GM23338 (cell line): Measurements from ENCODE around the gene ADAMTS18. TPM values are rescaled to one million over a fixed set of nuclear protein-coding genes. Genes with fewer than 3 reads are reported as not detected.

ENCODE experiments used
- ATAC-seq: fragments of 200-7000 bp; cut with Tn5 transposase; 3 replicates; pipeline ENCODE4 v1.9.1; 2020
- DNase-seq: peaks from one replicate; pipeline ENCODE4 v3.0.0-alpha.2; 2015; ENCODE audit warnings: low spot score
- H2AFZ ChIP-seq: fragments of 200-600 bp; sonication (generic); 2 replicates; pipeline ENCODE4 v1.8.0; 2016; ENCODE audit warnings: antibody characterized with exemption, mild to moderate bottlenecking, moderate library complexity
- H3F3A ChIP-seq: fragments of 200-600 bp; sonication (generic); replicated peaks from 2 replicates; pipeline ENCODE4 v1.8.0; 2017; ENCODE audit warnings: antibody characterized with exemption, mixed run types, low read depth
- H3K27ac ChIP-seq: fragments of 200-600 bp; sonication (generic); 2 replicates; pipeline ENCODE4 v1.6.1; 2016; ENCODE audit warnings: low read depth
- H3K27me3 ChIP-seq: fragments of 200-600 bp; sonication (generic); 2 replicates; pipeline ENCODE4 v1.8.0; 2016; ENCODE audit warnings: mild to moderate bottlenecking, mixed run types, moderate library complexity; ENCODE audit not compliant: insufficient read depth
- H3K36me3 ChIP-seq: fragments of 200-600 bp; sonication (generic); 2 replicates; pipeline ENCODE4 v1.8.0; 2016; ENCODE audit warnings: mild to moderate bottlenecking; ENCODE audit not compliant: insufficient read depth
- H3K4me1 ChIP-seq: fragments of 200-600 bp; sonication (generic); 2 replicates; pipeline ENCODE4 v1.8.0; 2016; ENCODE audit warnings: mild to moderate bottlenecking, moderate library complexity; ENCODE audit not compliant: insufficient read depth
- H3K4me2 ChIP-seq: fragments of 200-600 bp; sonication (generic); 2 replicates; pipeline ENCODE4 v1.7.1; 2017; ENCODE audit warnings: mixed run types
- H3K4me3 ChIP-seq: fragments of 200-600 bp; sonication (generic); 2 replicates; pipeline ENCODE4 v1.6.1; 2016; ENCODE audit warnings: mixed run types
- H3K79me2 ChIP-seq: fragments of 200-600 bp; sonication (generic); replicated peaks from 2 replicates; pipeline ENCODE4 v1.8.0; 2017; ENCODE audit warnings: mild to moderate bottlenecking; ENCODE audit not compliant: insufficient read depth
- H3K9me2 ChIP-seq: fragments of 200-600 bp; sonication (generic); 2 replicates; pipeline ENCODE4 v1.8.0; 2017; ENCODE audit not compliant: insufficient read depth
- H4K20me1 ChIP-seq: fragments of 200-600 bp; sonication (generic); replicated peaks from 2 replicates; pipeline ENCODE4 v1.8.0; 2017; ENCODE audit warnings: mild to moderate bottlenecking; ENCODE audit not compliant: insufficient read depth
- H3K27ac Mint-ChIP-seq: 2 replicates; pipeline ENCODE4 v1.8.0; 2020; ENCODE audit warnings: inconsistent platforms, mild to moderate bottlenecking, moderate library complexity, mixed read lengths
- H3K27me3 Mint-ChIP-seq: 3 replicates; pipeline ENCODE4 v1.8.0; 2022; ENCODE audit warnings: low read depth, mild to moderate bottlenecking, moderate library complexity, mixed read lengths, inconsistent platforms; ENCODE audit not compliant: insufficient read depth, poor library complexity
- H3K36me3 Mint-ChIP-seq: 3 replicates; pipeline ENCODE4 v1.8.0; 2021; ENCODE audit warnings: low read depth, mild to moderate bottlenecking, inconsistent platforms, moderate library complexity, mixed read lengths
- H3K4me1 Mint-ChIP-seq: 3 replicates; pipeline ENCODE4 v1.8.0; 2020; ENCODE audit warnings: mild to moderate bottlenecking, inconsistent platforms, mixed read lengths
- H3K4me3 Mint-ChIP-seq: 3 replicates; pipeline ENCODE4 v1.8.0; 2021; ENCODE audit warnings: moderate library complexity, mild to moderate bottlenecking, inconsistent platforms, mixed read lengths
- H3K9me3 Mint-ChIP-seq: 3 replicates; pipeline ENCODE4 v1.8.0; 2020; ENCODE audit warnings: moderate library complexity, mild to moderate bottlenecking, inconsistent platforms, mixed read lengths
- CREB1 ChIP-seq: fragments of 250-450 bp; sonication (Bioruptor Pico); IDR thresholded peaks from 2 replicates; pipeline ENCODE4 v1.5.0; 2020; ENCODE audit warnings: low read depth, mild to moderate bottlenecking, moderate library complexity
- EZH2 ChIP-seq: fragments of 200-600 bp; sonication (generic); IDR thresholded peaks from one replicate; pipeline ENCODE4 v1.8.0; 2017; ENCODE audit warnings: antibody characterized with exemption, mild to moderate bottlenecking, low read depth; ENCODE audit not compliant: unreplicated experiment
- EZH2phosphoT487 ChIP-seq: fragments of 200-600 bp; sonication (generic); IDR thresholded peaks from one replicate; pipeline ENCODE4 v1.8.1; 2018; ENCODE audit warnings: antibody characterized with exemption; ENCODE audit not compliant: unreplicated experiment
- JUNB ChIP-seq: IDR thresholded peaks from one replicate; pipeline ENCODE4 v1.6.1; 2016; ENCODE audit warnings: antibody characterized with exemption; ENCODE audit not compliant: unreplicated experiment
- NANOG ChIP-seq: IDR thresholded peaks from 2 replicates; pipeline ENCODE4 v1.6.1; 2016; ENCODE audit warnings: antibody characterized with exemption, borderline replicate concordance
- POLR2AphosphoS5 ChIP-seq: IDR thresholded peaks from 2 replicates; pipeline ENCODE4 v1.6.1; 2016; ENCODE audit warnings: antibody characterized with exemption, low read depth
- ZNF114 ChIP-seq: fragments of 250-450 bp; sonication (Bioruptor Pico); IDR thresholded peaks from 2 replicates; pipeline ENCODE4 v1.5.0; 2020; ENCODE audit warnings: mild to moderate bottlenecking, moderate library complexity
- ZNF331 ChIP-seq: fragments of 250-450 bp; sonication (Bioruptor Pico); IDR thresholded peaks from 2 replicates; pipeline ENCODE4 v1.5.0; 2020; ENCODE audit warnings: low read depth, mild to moderate bottlenecking, moderate library complexity
- polyA plus RNA-seq: library from polyadenylated mRNA; unstranded; fragments of >200 nt; fragmentation: Nextera tagmentation; extraction: Ambion mirVana; gene quantifications from 2 replicates; pipeline ENCODE4 v1.2.1, GENCODE V29; 2016
- total RNA-seq: library from RNA; depleted of rRNA; stranded (reverse); fragments of >200 nt; shearing (Covaris generic); gene quantifications from 2 replicates; pipeline ENCODE4 v1.2.3, GENCODE V29; 2014
- TF ChIP-seq, protein P1 (sequence below): IDR thresholded peaks from one replicate; pipeline ENCODE4 v1.6.1; 2018; ENCODE audit warnings: antibody characterized with exemption; ENCODE audit not compliant: unreplicated experiment
- TF ChIP-seq, protein P2 (sequence below), 2 experiments: fragments of 200-600 bp in 1 of 2; sonication (generic) in 1 of 2; conservative IDR thresholded peaks; 2 replicates each; pipeline versions ENCODE4 v1.5.1 to v1.6.1; 2016 to 2017; ENCODE audit warnings: antibody characterized with exemption in 2 of 2, low read depth in 2 of 2, mild to moderate bottlenecking in 2 of 2, moderate library complexity in 1 of 2
- TF ChIP-seq, protein P3 (sequence below): IDR thresholded peaks from 2 replicates; pipeline ENCODE4 v1.6.1; 2016; ENCODE audit warnings: antibody characterized with exemption

The ADAMTS18 gene
- total and polyA plus RNA-seq, 2 experiments from 2014 or later = 0.15 to 0.90 TPM

DNA sequence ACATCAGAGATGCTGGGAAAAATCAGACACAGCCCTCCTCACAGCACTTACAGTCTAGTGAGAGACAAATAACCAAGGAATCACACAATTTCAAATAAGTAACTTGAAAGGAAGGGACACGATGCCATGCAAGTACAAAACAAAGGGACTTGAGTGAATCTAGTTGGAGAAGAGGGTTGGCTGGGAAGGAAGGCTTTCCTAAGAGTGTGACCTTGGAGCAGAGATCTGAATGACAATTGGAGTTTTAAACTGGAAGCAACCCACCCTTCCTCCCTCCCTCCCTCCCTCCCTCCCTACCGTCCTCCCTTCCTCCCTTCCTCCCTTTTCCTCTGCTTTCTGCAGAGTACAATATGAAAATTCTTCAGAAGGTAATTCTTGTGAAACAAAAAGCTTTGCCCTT, 31.1 kb downstream of the ADAMTS18 start:
- Mint-ChIP-seq H3K27me3 (peaks cover 2% of the 10 kb centered on the region), H3K4me3 (no peak overlapping the region), H3K27ac (no peak overlapping the region), H3K4me1 (peaks cover 19% of the 10 kb centered on the region), H3K36me3 (no peaks in the 10 kb centered on the region; the same call in 2 of the 3 replicates), H3K9me3 (no peaks in the 10 kb centered on the region; the same call in 2 of the 3 replicates)
- H2AFZ ChIP-seq = no peak overlapping the region
- no peaks in the 10 kb centered on the region for H4K20me1 ChIP-seq
- H3K4me2 ChIP-seq = peak overlapping the region; percentile 34; the same call in 1 of the 2 replicates
- no peaks in the 10 kb centered on the region for H3K27me3 ChIP-seq
- no peaks in the 10 kb centered on the region for H3K9me2 ChIP-seq
- H3F3A ChIP-seq = no peaks in the 10 kb centered on the region
- no peaks in the 10 kb centered on the region for H3K79me2 ChIP-seq
- H3K27ac ChIP-seq = no peak overlapping the region
- TF ChIP-seq POLR2AphosphoS5 = no peak
- TF ChIP-seq ZNF331 = no peak
- no peak for TF ChIP-seq ZNF114
- DNase-seq (peak; percentile 66), ATAC-seq (peak; percentile 69)
- H3K36me3 ChIP-seq = no peaks in the 10 kb centered on the region
- H3K4me3 ChIP-seq = no peak overlapping the region
- peaks cover 12% of the 10 kb centered on the region for H3K4me1 ChIP-seq

DNA sequence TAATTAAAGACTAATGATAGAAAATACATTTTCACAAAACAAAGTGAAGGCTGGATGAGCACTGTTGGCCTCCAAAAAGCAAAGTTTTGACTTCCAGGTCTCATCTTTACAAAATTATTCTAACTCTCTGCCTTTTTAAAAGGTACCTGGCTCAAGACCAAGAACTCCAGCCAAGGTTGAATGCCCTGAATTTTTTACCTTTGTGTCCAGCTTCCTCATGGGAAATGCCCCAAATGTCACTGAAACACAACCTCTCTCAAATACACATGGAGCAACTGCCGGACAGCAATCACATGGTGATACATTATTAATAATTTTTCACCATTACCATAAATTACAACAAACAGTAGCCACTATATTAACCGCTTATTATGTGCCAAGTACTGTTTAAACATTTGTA, 32.2 kb downstream of the ADAMTS18 start:
- Histone ChIP-seq H2AFZ (no peak overlapping the region), H3K4me2 (no peak overlapping the region), H3F3A (no peaks in the 10 kb centered on the region), H3K79me2 (no peaks in the 10 kb centered on the region), H3K27me3 (no peaks in the 10 kb centered on the region), H3K36me3 (no peaks in the 10 kb centered on the region), H3K27ac (no peak overlapping the region), H3K9me2 (no peaks in the 10 kb centered on the region), H3K4me1 (peaks cover 17% of the 10 kb centered on the region), H4K20me1 (no peaks in the 10 kb centered on the region), H3K4me3 (no peak overlapping the region)
- H3K36me3 Mint-ChIP-seq = no peaks in the 10 kb centered on the region; the same call in 2 of the 3 replicates
- H3K4me3 Mint-ChIP-seq = no peak overlapping the region
- H3K27me3 Mint-ChIP-seq = peaks cover 2% of the 10 kb centered on the region
- ATAC-seq (no peak), DNase-seq (no peak)
- no peak overlapping the region for H3K27ac Mint-ChIP-seq
- peaks cover 30% of the 10 kb centered on the region for H3K4me1 Mint-ChIP-seq
- no peaks in the 10 kb centered on the region; the same call in 2 of the 3 replicates for H3K9me3 Mint-ChIP-seq
- TF ChIP-seq EZH2 (no peak), POLR2AphosphoS5 (no peak), EZH2phosphoT487 (no peak), ZNF331 (no peak), JUNB (no peak), ZNF114 (no peak), NANOG (no peak), CREB1 (no peak)
- TF ChIP-seq, protein P1, sequence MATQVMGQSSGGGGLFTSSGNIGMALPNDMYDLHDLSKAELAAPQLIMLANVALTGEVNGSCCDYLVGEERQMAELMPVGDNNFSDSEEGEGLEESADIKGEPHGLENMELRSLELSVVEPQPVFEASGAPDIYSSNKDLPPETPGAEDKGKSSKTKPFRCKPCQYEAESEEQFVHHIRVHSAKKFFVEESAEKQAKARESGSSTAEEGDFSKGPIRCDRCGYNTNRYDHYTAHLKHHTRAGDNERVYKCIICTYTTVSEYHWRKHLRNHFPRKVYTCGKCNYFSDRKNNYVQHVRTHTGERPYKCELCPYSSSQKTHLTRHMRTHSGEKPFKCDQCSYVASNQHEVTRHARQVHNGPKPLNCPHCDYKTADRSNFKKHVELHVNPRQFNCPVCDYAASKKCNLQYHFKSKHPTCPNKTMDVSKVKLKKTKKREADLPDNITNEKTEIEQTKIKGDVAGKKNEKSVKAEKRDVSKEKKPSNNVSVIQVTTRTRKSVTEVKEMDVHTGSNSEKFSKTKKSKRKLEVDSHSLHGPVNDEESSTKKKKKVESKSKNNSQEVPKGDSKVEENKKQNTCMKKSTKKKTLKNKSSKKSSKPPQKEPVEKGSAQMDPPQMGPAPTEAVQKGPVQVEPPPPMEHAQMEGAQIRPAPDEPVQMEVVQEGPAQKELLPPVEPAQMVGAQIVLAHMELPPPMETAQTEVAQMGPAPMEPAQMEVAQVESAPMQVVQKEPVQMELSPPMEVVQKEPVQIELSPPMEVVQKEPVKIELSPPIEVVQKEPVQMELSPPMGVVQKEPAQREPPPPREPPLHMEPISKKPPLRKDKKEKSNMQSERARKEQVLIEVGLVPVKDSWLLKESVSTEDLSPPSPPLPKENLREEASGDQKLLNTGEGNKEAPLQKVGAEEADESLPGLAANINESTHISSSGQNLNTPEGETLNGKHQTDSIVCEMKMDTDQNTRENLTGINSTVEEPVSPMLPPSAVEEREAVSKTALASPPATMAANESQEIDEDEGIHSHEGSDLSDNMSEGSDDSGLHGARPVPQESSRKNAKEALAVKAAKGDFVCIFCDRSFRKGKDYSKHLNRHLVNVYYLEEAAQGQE = no peak
- TF ChIP-seq, protein P2, sequence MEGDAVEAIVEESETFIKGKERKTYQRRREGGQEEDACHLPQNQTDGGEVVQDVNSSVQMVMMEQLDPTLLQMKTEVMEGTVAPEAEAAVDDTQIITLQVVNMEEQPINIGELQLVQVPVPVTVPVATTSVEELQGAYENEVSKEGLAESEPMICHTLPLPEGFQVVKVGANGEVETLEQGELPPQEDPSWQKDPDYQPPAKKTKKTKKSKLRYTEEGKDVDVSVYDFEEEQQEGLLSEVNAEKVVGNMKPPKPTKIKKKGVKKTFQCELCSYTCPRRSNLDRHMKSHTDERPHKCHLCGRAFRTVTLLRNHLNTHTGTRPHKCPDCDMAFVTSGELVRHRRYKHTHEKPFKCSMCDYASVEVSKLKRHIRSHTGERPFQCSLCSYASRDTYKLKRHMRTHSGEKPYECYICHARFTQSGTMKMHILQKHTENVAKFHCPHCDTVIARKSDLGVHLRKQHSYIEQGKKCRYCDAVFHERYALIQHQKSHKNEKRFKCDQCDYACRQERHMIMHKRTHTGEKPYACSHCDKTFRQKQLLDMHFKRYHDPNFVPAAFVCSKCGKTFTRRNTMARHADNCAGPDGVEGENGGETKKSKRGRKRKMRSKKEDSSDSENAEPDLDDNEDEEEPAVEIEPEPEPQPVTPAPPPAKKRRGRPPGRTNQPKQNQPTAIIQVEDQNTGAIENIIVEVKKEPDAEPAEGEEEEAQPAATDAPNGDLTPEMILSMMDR (conservative IDR thresholded peaks at IDR 0.05; ENCODE audit: low read depth in 2 of 2) = no peak
- TF ChIP-seq, protein P3, sequence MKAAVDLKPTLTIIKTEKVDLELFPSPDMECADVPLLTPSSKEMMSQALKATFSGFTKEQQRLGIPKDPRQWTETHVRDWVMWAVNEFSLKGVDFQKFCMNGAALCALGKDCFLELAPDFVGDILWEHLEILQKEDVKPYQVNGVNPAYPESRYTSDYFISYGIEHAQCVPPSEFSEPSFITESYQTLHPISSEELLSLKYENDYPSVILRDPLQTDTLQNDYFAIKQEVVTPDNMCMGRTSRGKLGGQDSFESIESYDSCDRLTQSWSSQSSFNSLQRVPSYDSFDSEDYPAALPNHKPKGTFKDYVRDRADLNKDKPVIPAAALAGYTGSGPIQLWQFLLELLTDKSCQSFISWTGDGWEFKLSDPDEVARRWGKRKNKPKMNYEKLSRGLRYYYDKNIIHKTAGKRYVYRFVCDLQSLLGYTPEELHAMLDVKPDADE = no peak
